ENCODE data around the gene CYB5A.

The CYB5A gene

GRCh38 chr18:74229005-74229404 lies 62.8 kb downstream of the CYB5A start:
- no peak overlapping the region for H3K14ac ChIP-seq (ENCODE audit: low read length)
- H3K18ac ChIP-seq (ENCODE audit: low read length) = no peak overlapping the region
- H3K4me3 ChIP-seq (ENCODE audit: low read depth, low read length) = no peak overlapping the region
- no peak overlapping the region for H3K27ac ChIP-seq (ENCODE audit: low read depth, low read length)
- H4K91ac ChIP-seq (ENCODE audit: low read depth, low read length) = no peak overlapping the region
- H4K12ac ChIP-seq (ENCODE audit: low read depth, low read length) = no peak overlapping the region
- no peak overlapping the region for H3K4me2 ChIP-seq (ENCODE audit: low read length)
- H3K79me2 ChIP-seq (ENCODE audit: control insufficient read depth, insufficient read depth, low read length, poor library complexity) = no peaks in the 10 kb centered on the region
- no peak overlapping the region for H2BK5ac ChIP-seq (ENCODE audit: low read depth, low read length, poor library complexity)
- H3K9ac ChIP-seq (ENCODE audit: low read length) = no peak overlapping the region
- no peak overlapping the region for H2BK12ac ChIP-seq (ENCODE audit: low read length)
- H3K27me3 ChIP-seq (ENCODE audit: insufficient read depth, low read length) = no peaks in the 10 kb centered on the region
- no peak overlapping the region for H2AK5ac ChIP-seq (ENCODE audit: low read length)
- peaks cover 2% of the 10 kb centered on the region for H3K9me3 ChIP-seq (ENCODE audit: insufficient read depth, low read depth, low read length)
- peaks cover 0 to 3% of the 10 kb centered on the region in 2 experiments for H3K4me1 ChIP-seq (ENCODE audit: control insufficient read depth in 1 of 2, insufficient read depth in 2 of 2, low read length in 2 of 2)
- no peak overlapping the region for H3K23ac ChIP-seq (ENCODE audit: low read length)
- no peak overlapping the region for H2AFZ ChIP-seq (ENCODE audit: insufficient read depth, low read length, poor library complexity)
- no peak overlapping the region for H4K8ac ChIP-seq (ENCODE audit: low read depth, low read length)
- H3K4ac ChIP-seq (ENCODE audit: low read depth, low read length) = no peak overlapping the region
- no CpG with 5 or more reads among the region's 3 CpGs for WGBS (ENCODE audit: extremely low coverage, insufficient coverage, insufficient read length)
- H2BK120ac ChIP-seq (ENCODE audit: insufficient read depth, low read length, poor library complexity) = no peak overlapping the region
- H3K79me1 ChIP-seq (ENCODE audit: low read length) = no peaks in the 10 kb centered on the region
- DNase-seq = no peak
- no peaks in the 10 kb centered on the region for H3K36me3 ChIP-seq (ENCODE audit: control insufficient read depth in 1 of 2, insufficient read depth in 2 of 2, low read length in 2 of 2)

- Histone ChIP-seq H3K4me3 (ENCODE audit: low read depth, low read length) (no peak overlapping the region), H3K27ac (ENCODE audit: low read depth, low read length) (no peak overlapping the region), H3K27me3 (ENCODE audit: insufficient read depth, low read length) (no peaks in the 10 kb centered on the region), H3K79me1 (ENCODE audit: low read length) (no peaks in the 10 kb centered on the region), H3K79me2 (ENCODE audit: control insufficient read depth, insufficient read depth, low read length, poor library complexity) (no peaks in the 10 kb centered on the region), H2BK120ac (ENCODE audit: insufficient read depth, low read length, poor library complexity) (no peak overlapping the region), H3K9me3 (ENCODE audit: insufficient read depth, low read depth, low read length) (peaks cover 2% of the 10 kb centered on the region), H3K36me3 (ENCODE audit: control insufficient read depth in 1 of 2, insufficient read depth in 2 of 2, low read length in 2 of 2) (no peaks in the 10 kb centered on the region), H2AK5ac (ENCODE audit: low read length) (no peak overlapping the region), H3K18ac (ENCODE audit: low read length) (no peak overlapping the region), H3K4me1 (ENCODE audit: control insufficient read depth in 1 of 2, insufficient read depth in 2 of 2, low read length in 2 of 2) (peaks cover 0 to 3% of the 10 kb centered on the region in 2 experiments), H3K9ac (ENCODE audit: low read length) (no peak overlapping the region), H3K14ac (ENCODE audit: low read length) (no peak overlapping the region), H3K23ac (ENCODE audit: low read length) (no peak overlapping the region), H3K4ac (ENCODE audit: low read depth, low read length) (no peak overlapping the region), H4K8ac (ENCODE audit: low read depth, low read length) (no peak overlapping the region), H4K91ac (ENCODE audit: low read depth, low read length) (no peak overlapping the region), H2BK12ac (ENCODE audit: low read length) (no peak overlapping the region), H4K12ac (ENCODE audit: low read depth, low read length) (no peak overlapping the region), H3K4me2 (ENCODE audit: low read length) (no peak overlapping the region), H2AFZ (ENCODE audit: insufficient read depth, low read length, poor library complexity) (no peak overlapping the region), H2BK5ac (ENCODE audit: low read depth, low read length, poor library complexity) (no peak overlapping the region)
- DNase-seq = peak; percentile 48 to 64
- no CpG with 5 or more reads among the region's 5 CpGs for WGBS (ENCODE audit: extremely low coverage, insufficient coverage, insufficient read length)
These were observed 63.5 kb downstream of the CYB5A start for GRCh38 chr18:74228312-74228711.

GRCh38 chr18:74226666-74227065 lies 65.1 kb downstream of the CYB5A start:
- no peaks in the 10 kb centered on the region for H3K79me2 ChIP-seq (ENCODE audit: control insufficient read depth, insufficient read depth, low read length, poor library complexity)
- no peak overlapping the region for H2BK120ac ChIP-seq (ENCODE audit: insufficient read depth, low read length, poor library complexity)
- H2AFZ ChIP-seq (ENCODE audit: insufficient read depth, low read length, poor library complexity) = no peak overlapping the region
- H3K4me3 ChIP-seq (ENCODE audit: low read depth, low read length) = no peak overlapping the region
- H3K36me3 ChIP-seq (ENCODE audit: control insufficient read depth in 1 of 2, insufficient read depth in 2 of 2, low read length in 2 of 2) = no peaks in the 10 kb centered on the region
- DNase-seq = peak; percentile 66 to 82
- H3K4me1 ChIP-seq (ENCODE audit: control insufficient read depth in 1 of 2, insufficient read depth in 2 of 2, low read length in 2 of 2) = peaks cover 0 to 3% of the 10 kb centered on the region in 2 experiments
- H3K27ac ChIP-seq (ENCODE audit: low read depth, low read length) = no peak overlapping the region
- H3K9me3 ChIP-seq (ENCODE audit: insufficient read depth, low read depth, low read length) = peaks cover 2% of the 10 kb centered on the region
- H3K9ac ChIP-seq (ENCODE audit: low read length) = no peak overlapping the region
- H4K12ac ChIP-seq (ENCODE audit: low read depth, low read length) = no peak overlapping the region
- H3K4me2 ChIP-seq (ENCODE audit: low read length) = no peak overlapping the region
- no peak overlapping the region for H4K91ac ChIP-seq (ENCODE audit: low read depth, low read length)
- H3K79me1 ChIP-seq (ENCODE audit: low read length) = no peaks in the 10 kb centered on the region
- H2BK12ac ChIP-seq (ENCODE audit: low read length) = no peak overlapping the region
- no peak overlapping the region for H2AK5ac ChIP-seq (ENCODE audit: low read length)
- no peak overlapping the region for H3K4ac ChIP-seq (ENCODE audit: low read depth, low read length)
- no peak overlapping the region for H3K23ac ChIP-seq (ENCODE audit: low read length)
- H3K14ac ChIP-seq (ENCODE audit: low read length) = no peak overlapping the region
- WGBS (ENCODE audit: extremely low coverage, insufficient coverage, insufficient read length) = no CpG with 5 or more reads among the region's 10 CpGs
- H3K27me3 ChIP-seq (ENCODE audit: insufficient read depth, low read length) = no peaks in the 10 kb centered on the region
- no peak overlapping the region for H2BK5ac ChIP-seq (ENCODE audit: low read depth, low read length, poor library complexity)
- H3K18ac ChIP-seq (ENCODE audit: low read length) = no peak overlapping the region
- no peak overlapping the region for H4K8ac ChIP-seq (ENCODE audit: low read depth, low read length)

- no peaks in the 10 kb centered on the region for H3K36me3 ChIP-seq (ENCODE audit: control insufficient read depth in 1 of 2, insufficient read depth in 2 of 2, low read length in 2 of 2)
- no peak overlapping the region for H3K18ac ChIP-seq (ENCODE audit: low read length)
- H2BK120ac ChIP-seq (ENCODE audit: insufficient read depth, low read length, poor library complexity) = no peak overlapping the region
- peaks cover 2% of the 10 kb centered on the region for H3K9me3 ChIP-seq (ENCODE audit: insufficient read depth, low read depth, low read length)
- no peak overlapping the region for H3K4me3 ChIP-seq (ENCODE audit: low read depth, low read length)
- H2BK5ac ChIP-seq (ENCODE audit: low read depth, low read length, poor library complexity) = no peak overlapping the region
- no peaks in the 10 kb centered on the region for H3K27me3 ChIP-seq (ENCODE audit: insufficient read depth, low read length)
- H3K79me2 ChIP-seq (ENCODE audit: control insufficient read depth, insufficient read depth, low read length, poor library complexity) = no peaks in the 10 kb centered on the region
- no peak overlapping the region for H2AK5ac ChIP-seq (ENCODE audit: low read length)
- no peak overlapping the region for H3K23ac ChIP-seq (ENCODE audit: low read length)
- no peak overlapping the region for H3K27ac ChIP-seq (ENCODE audit: low read depth, low read length)
- no peak overlapping the region for H4K8ac ChIP-seq (ENCODE audit: low read depth, low read length)
- H3K14ac ChIP-seq (ENCODE audit: low read length) = no peak overlapping the region
- no CpG with 5 or more reads among the region's 4 CpGs for WGBS (ENCODE audit: extremely low coverage, insufficient coverage, insufficient read length)
- no peaks in the 10 kb centered on the region for H3K79me1 ChIP-seq (ENCODE audit: low read length)
- no peak overlapping the region for H2AFZ ChIP-seq (ENCODE audit: insufficient read depth, low read length, poor library complexity)
- H3K9ac ChIP-seq (ENCODE audit: low read length) = no peak overlapping the region
- no peak overlapping the region for H4K12ac ChIP-seq (ENCODE audit: low read depth, low read length)
- no peak for DNase-seq
- H2BK12ac ChIP-seq (ENCODE audit: low read length) = no peak overlapping the region
- H4K91ac ChIP-seq (ENCODE audit: low read depth, low read length) = no peak overlapping the region
- no peak overlapping the region for H3K4me2 ChIP-seq (ENCODE audit: low read length)
- peaks cover 0 to 3% of the 10 kb centered on the region in 2 experiments for H3K4me1 ChIP-seq (ENCODE audit: control insufficient read depth in 1 of 2, insufficient read depth in 2 of 2, low read length in 2 of 2)
- no peak overlapping the region for H3K4ac ChIP-seq (ENCODE audit: low read depth, low read length)
These were observed 65.6 kb downstream of the CYB5A start for GRCh38 chr18:74226156-74226555.
